GM19351 (cell line): Measurements from ENCODE around the gene SEPSECS.

Source experiments
- ATAC-seq: cut with Tn5 transposase; IDR thresholded peaks from one replicate; pipeline ENCODE4 v1.9.1; 2021; ENCODE audit warnings: mild to moderate bottlenecking, moderate library complexity; ENCODE audit not compliant: unreplicated experiment

Gene SEPSECS

DNA sequence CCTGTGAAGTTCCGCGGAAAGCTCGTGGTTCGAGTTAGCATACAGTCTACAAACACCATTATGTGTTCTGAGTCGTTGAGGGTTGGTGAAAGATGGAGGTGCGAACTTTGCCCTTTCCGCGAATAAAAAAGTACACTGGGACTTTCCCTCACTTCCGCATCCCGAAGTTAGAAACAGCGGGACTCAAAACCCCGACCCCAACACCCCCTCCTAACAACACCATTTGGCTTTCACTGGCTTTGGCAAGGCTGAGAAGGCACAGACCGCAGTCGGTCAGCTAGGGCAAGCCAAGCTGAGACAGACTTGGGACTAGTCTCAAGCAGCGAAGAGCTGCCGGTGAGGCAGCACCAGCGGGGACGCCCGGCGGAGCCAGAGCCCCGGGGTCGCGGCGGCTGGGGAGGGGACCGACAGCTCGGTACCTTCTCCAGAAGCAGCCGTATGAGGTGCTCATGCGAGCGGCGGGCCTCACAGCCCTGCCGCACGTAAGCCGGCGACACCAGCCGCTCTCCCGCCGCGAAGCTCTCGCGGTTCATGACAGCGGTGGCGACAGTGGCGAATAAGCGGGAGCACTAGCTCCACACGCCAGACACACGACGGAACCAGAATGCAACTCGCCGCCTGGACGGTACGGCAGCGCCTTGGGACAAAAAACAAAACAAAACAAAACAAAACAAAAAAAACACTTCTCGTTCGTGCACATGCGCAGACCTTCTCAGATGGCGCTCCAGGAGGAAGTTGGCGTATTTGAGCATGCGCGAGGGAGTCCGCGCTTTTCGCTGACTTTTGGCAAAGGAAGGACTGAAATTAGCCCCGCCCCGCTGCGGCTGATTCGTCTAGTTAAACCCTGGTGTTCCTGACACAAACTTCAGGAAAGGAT, at the start of gene SEPSECS:
Gene SEPSECS, minus strand, starts transcription at position 613 of the 877 bp plus-strand sequence. Its CDS starts 80 bp downstream, at position 533.
- ATAC-seq, result peak; percentile 81

- no peak for ATAC-seq
These were observed 49.5 kb upstream of the SEPSECS start for GRCh38 chr4:25209702-25210101.

GRCh38 chr4:25207997-25208396, 47.7 kb upstream of the SEPSECS start:
- ATAC-seq, result no peak

DNA sequence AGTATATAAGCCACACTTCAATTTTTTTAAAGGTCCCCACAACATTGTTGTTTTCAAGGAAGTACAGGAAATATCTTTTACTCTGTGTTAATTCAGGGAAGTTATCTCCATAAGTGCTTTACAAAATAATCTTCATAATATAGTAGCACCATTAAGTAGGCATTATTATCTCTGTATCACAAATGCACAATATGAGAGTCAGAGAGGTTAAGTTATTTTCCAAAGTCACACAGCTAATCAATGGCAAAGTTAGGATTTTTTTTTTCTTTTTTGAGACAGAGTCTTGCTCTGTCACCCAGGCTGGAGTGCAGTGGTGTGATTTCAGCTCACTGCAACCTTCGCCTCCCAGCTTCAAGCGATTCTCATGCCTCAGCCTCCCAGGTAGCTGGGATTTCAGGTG, 38.5 kb upstream of the SEPSECS start:
- ATAC-seq, result no peak

DNA sequence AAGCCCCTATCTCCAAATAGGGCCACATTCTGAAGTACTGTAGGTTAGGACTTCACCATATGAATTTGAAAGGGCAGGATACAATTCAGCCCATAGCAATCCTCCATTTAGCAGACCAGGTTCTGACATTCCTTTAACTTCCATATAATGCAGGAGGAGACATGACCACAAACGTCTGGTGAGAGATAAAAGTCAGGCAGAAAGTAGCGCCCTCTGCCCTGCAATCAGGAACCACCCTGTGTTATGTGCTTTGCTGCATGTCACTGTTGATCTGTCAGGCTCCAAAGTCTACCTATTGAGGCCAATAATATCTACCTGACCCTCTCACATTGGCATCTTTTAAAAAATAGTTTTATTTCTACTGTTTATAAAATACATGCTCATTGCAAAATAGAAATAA, 30.2 kb upstream of the SEPSECS start:
- no peak for ATAC-seq

GRCh38 chr4:25184056-25184455, 23.8 kb upstream of the SEPSECS start:
- ATAC-seq, result no peak

- no peak for ATAC-seq
These were observed 22.7 kb upstream of the SEPSECS start for GRCh38 chr4:25182937-25183336.

GRCh38 chr4:25180524-25181131, 20.4 kb upstream of the SEPSECS start:
- ATAC-seq, result peak; percentile 98

DNA sequence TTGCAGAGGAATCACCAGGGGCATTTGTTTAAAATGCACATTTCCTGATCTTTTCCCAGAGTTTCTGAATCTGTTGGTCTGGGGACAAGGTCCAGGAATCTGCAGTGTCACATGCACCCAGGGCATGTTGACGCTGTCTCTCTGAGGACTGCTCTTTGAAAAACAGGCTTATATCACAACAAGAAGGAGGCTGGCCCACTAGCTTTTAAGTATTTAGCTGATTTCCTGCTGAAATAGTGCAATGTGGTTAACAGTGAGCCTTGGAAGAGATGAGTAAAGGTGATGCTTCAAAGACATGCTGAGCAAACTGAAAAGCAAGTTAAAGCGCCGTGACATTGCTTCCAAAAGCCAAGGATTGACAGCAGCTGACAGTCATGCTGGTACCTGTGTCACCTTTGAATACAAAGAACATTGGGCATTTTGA, 18.6 kb upstream of the SEPSECS start:
- no peak for ATAC-seq

DNA sequence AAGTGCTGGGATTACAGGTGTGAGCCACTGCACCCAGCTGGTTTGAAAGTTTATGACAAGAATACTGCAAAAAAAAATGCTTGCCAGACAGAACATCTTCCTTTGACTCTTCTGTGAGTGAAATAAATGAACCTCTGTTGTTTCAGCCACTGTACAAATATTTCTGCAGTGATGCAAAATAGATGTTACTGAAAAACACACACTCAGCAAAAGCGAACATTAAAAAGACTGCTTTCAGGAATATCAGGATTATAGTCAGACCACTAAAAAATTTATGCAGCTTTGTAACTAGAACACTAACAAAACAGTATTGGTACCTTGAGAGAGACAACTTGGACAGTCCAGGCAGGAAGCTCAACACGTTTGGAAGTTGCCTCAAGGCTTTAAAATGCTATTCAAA, 16.9 kb upstream of the SEPSECS start:
- ATAC-seq, result no peak

DNA sequence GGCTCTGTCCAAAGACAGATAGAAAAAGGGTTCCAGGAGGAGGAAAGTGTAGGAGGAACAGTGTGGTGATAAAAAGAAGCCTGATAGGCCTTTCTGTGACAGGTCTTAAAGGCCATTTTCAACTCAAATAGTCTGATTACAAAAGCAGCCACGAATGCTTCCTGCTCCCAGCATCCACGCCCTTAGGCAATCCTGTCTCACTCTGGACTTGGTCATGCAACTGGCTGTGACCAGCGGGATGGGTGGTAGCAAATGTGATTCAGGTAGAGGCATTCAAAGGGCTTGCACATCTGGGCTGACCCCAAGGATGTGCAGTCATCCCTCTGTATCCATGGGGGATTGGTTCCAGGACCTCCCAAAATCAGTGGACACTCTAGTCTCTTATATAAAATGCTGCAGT, 14.4 kb upstream of the SEPSECS start:
- ATAC-seq, result no peak

DNA sequence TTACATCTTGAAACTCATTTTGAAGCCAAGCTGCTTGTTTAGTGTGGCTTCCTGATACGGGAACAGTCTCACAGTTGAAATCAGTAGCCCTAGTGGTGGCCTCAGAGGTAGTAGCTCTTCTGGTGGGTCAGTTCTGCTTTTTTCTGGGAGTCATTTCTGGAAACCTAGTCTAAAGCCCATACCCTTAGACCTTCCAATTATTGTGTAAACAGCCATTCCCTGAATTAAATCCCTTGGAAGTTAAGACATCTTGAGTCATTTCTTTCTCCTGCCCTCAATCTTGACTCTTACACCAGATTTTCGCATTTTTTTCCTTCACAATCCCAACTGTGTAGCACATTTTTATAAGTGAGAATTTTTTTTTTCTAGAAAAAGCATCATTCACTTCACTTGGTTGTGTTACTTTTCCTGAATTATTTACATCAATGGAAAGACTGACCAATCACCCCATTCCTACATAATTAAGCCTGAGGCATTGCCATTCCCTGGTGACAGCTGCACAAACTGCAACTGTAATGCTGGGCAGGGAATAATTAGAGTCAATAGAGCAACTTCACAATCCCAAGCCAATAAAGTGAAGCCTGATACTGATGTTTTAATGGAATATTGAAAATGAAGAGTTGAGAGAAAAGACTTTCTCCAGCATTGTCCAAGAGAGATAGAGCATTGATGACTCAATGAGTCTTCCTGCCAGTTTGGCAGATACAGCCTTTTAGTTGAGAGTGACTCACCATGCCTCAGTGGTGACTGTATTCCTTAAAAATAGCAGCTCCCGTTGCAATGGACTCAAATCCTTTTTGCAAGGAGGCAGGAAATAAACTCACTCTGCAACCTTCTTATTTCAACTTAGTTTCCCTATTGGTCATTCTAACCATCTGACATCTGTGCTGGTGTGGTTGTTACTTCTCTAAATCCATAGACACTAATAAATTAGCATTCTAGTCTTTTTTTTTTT, 13.0 kb upstream of the SEPSECS start:
- peak; percentile 88 for ATAC-seq

GRCh38 chr4:25171201-25171865, 11.1 kb upstream of the SEPSECS start:
- ATAC-seq, result no peak

DNA sequence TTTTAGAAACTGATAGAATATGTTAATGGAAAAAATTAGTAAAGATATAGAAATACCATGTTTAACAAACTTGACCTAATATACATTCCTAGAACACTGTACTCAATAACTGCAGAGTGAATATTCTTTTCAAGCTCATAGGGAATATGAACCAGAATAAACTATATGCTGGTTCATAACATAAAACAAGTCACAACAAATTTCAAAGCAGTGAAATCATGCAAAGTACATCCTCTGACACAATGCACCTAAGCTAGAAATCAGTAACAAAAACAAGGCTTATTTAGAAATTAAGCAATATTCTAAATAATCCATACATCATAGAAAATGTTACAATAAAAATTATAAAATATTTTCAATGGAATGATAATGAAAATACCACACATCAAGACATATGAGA, 9.2 kb upstream of the SEPSECS start:
- ATAC-seq, result no peak

DNA sequence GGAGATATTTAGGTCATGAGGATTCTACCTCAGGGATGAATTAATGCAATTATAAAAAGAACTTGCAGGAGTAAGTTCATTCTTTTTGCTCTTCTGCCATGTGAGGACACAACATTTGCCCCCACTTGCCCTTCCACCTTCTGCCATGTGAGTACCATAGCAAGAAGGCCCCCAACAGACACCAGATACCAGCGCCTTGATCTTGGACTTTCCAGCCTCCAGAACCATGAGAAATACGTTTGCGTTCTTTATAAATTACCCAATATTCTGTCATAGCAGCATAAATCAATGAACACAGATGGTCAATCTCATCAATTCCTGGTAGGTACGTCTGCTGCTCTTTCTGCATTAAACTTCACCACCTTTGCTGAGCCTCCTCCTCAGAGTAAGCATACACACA, 5.7 kb upstream of the SEPSECS start:
- ATAC-seq, result no peak

GRCh38 chr4:25163196-25163595, 2.9 kb upstream of the SEPSECS start:
- no peak for ATAC-seq

- ATAC-seq, result no peak
These were observed 2.3 kb upstream of the SEPSECS start for GRCh38 chr4:25162566-25162965.

DNA sequence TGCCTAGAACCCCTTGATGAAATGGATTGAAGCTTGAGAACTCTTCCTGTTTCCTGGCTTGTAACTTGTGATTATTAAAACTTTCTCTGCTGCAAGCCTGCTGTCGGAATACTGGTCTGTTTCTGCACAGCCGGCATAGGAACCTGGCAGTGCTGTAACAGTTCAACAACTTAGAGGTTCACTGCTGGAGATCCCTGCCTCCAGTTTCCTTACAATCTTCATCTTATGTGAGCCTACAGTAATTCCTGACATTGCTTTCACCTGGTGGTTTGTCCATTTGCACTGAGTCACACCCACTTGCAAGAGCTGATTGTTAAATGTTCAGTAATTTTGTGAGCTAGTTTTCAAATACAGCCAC, 1.3 kb upstream of the SEPSECS start:
- ATAC-seq, result no peak

DNA sequence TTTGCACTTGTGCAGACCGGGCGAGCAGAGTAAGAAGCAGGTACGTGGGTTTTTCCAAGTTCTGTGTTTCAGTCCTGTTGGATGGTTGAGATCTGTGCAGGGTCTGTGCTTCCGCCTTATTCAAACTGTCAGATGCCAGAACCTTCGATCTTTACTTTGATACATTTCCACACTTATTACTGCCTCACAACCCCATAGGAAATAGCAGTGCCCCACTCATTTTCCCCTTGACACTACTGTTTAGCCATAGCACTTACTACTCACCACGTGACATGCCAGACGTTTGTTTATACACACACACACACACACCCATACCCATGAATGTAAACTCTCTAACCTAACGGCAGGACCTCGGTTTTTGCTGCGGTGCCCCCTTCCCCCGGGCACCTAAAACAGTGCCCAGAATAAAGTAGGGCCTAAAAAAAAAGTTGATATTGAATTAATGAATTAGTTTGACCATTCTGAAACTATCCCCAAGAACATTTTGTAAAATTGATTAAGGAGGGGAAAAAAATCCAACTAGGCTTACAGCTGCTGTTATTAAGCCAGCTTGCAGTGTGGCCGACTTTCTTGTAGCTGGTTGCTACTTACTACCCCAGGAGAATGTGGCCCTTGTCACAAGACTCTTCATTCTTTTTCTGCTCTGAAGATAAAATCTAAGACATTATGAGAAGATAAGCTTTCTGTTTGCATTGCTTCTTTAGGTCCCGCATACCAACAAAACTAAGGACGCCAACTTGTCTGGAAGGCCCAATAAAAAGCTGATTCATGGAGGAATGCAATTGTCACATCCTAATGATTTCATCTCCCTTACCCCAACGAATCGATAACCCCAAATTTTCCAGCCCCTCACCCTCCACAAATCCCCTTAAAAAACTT, 704 bp upstream of the SEPSECS start:
- ATAC-seq, result peak; percentile 38

- no peak for ATAC-seq
These were observed 1.4 kb downstream of the SEPSECS start for GRCh38 chr4:25158817-25159216.
